ENCODE results near the gene VEPH1.

DNA sequence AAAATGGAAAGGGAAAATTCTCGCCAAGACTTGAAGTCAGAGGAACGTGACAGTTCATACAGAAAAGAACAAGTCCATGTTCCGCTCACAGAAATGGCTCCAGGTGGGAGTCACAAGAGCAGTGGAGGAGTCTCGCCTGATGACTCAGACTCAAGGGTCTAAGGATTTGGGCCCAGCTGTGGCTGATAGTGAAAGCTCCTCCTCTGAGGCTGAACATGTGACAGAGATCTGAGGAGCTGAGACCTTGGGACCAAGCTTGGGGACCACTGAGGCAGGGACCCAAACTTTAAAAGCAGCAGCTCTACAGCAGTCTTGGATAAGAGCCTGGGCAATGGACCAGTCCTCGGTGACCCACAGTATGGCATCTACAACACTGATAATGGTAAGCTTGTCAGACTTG, 9.3 kb upstream of the VEPH1 start:
- TF ChIP-seq GATA2 (IDR thresholded peaks at IDR 0.05; ENCODE audit: low read depth, low read length): no peak
- TF ChIP-seq GATA3 (IDR thresholded peaks at IDR 0.05; ENCODE audit: low read depth, low read length): no peak
